Peyer's patch (tissue), 4 donors: ENCODE measurements around the gene PDE10A. TPM values are rescaled to one million over a fixed set of nuclear protein-coding genes. Genes with fewer than 3 reads are reported as not detected.
A peak's percentile ranks its signal among the peaks of the same experiment; 100 is the strongest.
"Not testable (repeated sequence)": the region's sequence is repeated elsewhere in the genome, so short reads cannot be mapped to it uniquely, and the experiment has no call there.

Experiments used
- DNase-seq, 3 donors: peaks; one replicate each; pipeline ENCODE4 v3.0.0-alpha.2; 2017 to 2019
- H3K27ac ChIP-seq, 4 donors: fragments of 200-600 bp; sonication (generic); one replicate each; pipeline ENCODE4 v1.5.1; 2016 to 2019
- H3K27me3 ChIP-seq, 2 donors: fragments of 200-600 bp; sonication (generic); one replicate each; pipeline ENCODE4 v1.5.1; 2019
- H3K36me3 ChIP-seq, 3 donors: fragments of 200-600 bp; sonication (generic); one replicate each; pipeline ENCODE4 v1.5.1; 2016 to 2019
- H3K4me1 ChIP-seq, 4 donors: fragments of 200-600 bp; sonication (generic); one replicate each; pipeline ENCODE4 v1.5.1; 2016 to 2019
- H3K4me3 ChIP-seq, 4 donors: fragments of 200-600 bp; sonication (generic); 1 replicate in 3 of 4; 2 replicates in 1 of 4; pipeline ENCODE4 v1.5.1; 2016 to 2019; ENCODE audit warnings: mild to moderate bottlenecking in 1 of 4
- H3K9me3 ChIP-seq, 4 donors: fragments of 200-600 bp; sonication (generic); one replicate each; pipeline ENCODE4 v1.5.1; 2016 to 2019; ENCODE audit warnings: mild to moderate bottlenecking in 1 of 4
- POLR2A ChIP-seq, 2 donors: fragments of 450-650 bp; IDR thresholded peaks; one replicate each; pipeline ENCODE4 v1.5.1; 2017; ENCODE audit warnings: antibody characterized with exemption in 2 of 2, mild to moderate bottlenecking in 2 of 2, moderate library complexity in 2 of 2
- total RNA-seq, 4 donors: library from RNA; depleted of rRNA; stranded (reverse); fragments of >200 nt; gene quantifications; one replicate each; pipeline ENCODE4 v1.1.0, GENCODE V29; 2016
- TF ChIP-seq, protein P1 (sequence below), 6 experiments: fragments of 450-650 bp in 4 of 6; fragments of 200-600 bp in 2 of 6; sonication (generic) in 1 of 6; IDR thresholded peaks; one replicate each; pipeline ENCODE4 v1.5.1; 2017 to 2019; ENCODE audit warnings: antibody characterized with exemption in 6 of 6, mild to moderate bottlenecking in 3 of 6, moderate library complexity in 1 of 6

Gene PDE10A
- total RNA-seq, 4 donors from 2014 or later: 0.35 to 8.8 (median 6.0) TPM

DNA sequence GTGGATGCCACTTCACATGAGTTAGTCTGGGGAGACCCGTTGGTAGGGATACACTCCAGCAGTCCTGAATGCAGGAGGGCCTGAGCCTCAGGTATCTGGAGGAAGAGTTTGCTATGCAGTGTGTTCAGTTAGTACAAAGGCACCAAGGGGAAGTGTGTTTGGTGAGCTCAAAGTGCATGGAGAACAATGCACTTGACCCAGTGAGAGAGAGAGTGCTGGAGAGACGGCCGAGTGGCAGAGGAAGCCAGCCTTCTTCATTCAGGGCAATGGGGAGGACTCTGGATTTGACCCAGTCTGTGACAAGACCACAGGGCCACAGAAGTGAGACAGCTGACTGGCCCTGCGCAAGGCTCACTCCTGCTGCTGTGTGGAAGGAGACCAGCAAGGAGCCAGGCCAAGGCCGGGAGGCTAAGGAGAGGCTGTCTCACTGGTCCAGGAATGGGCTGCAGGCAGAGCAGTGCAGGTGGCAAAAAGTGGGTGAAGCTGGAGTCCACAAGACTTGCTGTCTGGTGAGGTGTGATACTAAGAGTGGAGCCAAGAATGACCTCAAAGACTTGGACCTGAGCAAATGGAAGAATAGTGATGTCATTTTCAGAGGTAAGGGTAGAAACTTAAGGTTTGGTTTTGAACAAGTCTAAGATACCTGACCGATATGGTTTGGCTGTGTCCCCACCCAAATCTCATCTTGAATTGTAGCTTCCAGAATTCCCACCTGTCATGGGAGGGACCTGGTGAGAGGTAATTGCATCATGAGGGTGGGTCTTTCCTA, 38.0 kb downstream of the PDE10A start:
- Histone ChIP-seq H3K36me3 (no peaks in the 10 kb centered on the region), H3K9me3 (no peaks in the 10 kb centered on the region), H3K27ac (no peak overlapping the region), H3K4me1 (no peaks in the 10 kb centered on the region), H3K4me3 (no peak overlapping the region), H3K27me3 (no peaks in the 10 kb centered on the region)
- no peak for DNase-seq
- no peak for TF ChIP-seq POLR2A (IDR thresholded peaks at IDR 0.05)
- TF ChIP-seq, protein P1, sequence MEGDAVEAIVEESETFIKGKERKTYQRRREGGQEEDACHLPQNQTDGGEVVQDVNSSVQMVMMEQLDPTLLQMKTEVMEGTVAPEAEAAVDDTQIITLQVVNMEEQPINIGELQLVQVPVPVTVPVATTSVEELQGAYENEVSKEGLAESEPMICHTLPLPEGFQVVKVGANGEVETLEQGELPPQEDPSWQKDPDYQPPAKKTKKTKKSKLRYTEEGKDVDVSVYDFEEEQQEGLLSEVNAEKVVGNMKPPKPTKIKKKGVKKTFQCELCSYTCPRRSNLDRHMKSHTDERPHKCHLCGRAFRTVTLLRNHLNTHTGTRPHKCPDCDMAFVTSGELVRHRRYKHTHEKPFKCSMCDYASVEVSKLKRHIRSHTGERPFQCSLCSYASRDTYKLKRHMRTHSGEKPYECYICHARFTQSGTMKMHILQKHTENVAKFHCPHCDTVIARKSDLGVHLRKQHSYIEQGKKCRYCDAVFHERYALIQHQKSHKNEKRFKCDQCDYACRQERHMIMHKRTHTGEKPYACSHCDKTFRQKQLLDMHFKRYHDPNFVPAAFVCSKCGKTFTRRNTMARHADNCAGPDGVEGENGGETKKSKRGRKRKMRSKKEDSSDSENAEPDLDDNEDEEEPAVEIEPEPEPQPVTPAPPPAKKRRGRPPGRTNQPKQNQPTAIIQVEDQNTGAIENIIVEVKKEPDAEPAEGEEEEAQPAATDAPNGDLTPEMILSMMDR (IDR thresholded peaks at IDR 0.05): no peak

- Histone ChIP-seq H3K27ac (no peak overlapping the region), H3K4me3 (no peak overlapping the region), H3K9me3 (no peaks in the 10 kb centered on the region), H3K27me3 (no peaks in the 10 kb centered on the region), H3K36me3 (no peaks in the 10 kb centered on the region), H3K4me1 (no peaks in the 10 kb centered on the region)
- no peak for TF ChIP-seq POLR2A (IDR thresholded peaks at IDR 0.05)
- TF ChIP-seq, protein P1 (IDR thresholded peaks at IDR 0.05): no peak
- no peak for DNase-seq
Observed at GRCh38 chr6:165621940-165622339, 41.1 kb downstream of the PDE10A start.

GRCh38 chr6:165618891-165619290, 44.1 kb downstream of the PDE10A start:
- H3K27me3 ChIP-seq, H3K9me3 ChIP-seq, H3K4me1 ChIP-seq, H3K4me3 ChIP-seq, H3K36me3 ChIP-seq, DNase-seq, H3K27ac ChIP-seq: not testable (repeated sequence)

GRCh38 chr6:165618241-165618640, 44.8 kb downstream of the PDE10A start:
- no peak for TF ChIP-seq POLR2A (IDR thresholded peaks at IDR 0.05)
- TF ChIP-seq, protein P1 (IDR thresholded peaks at IDR 0.05): no peak
- H3K27ac ChIP-seq: no peak overlapping the region
- H3K9me3 ChIP-seq: no peaks in the 10 kb centered on the region
- H3K36me3 ChIP-seq: no peaks in the 10 kb centered on the region
- DNase-seq: no peak
- H3K4me1 ChIP-seq: no peaks in the 10 kb centered on the region
- H3K27me3 ChIP-seq: no peaks in the 10 kb centered on the region
- H3K4me3 ChIP-seq: no peak overlapping the region

DNA sequence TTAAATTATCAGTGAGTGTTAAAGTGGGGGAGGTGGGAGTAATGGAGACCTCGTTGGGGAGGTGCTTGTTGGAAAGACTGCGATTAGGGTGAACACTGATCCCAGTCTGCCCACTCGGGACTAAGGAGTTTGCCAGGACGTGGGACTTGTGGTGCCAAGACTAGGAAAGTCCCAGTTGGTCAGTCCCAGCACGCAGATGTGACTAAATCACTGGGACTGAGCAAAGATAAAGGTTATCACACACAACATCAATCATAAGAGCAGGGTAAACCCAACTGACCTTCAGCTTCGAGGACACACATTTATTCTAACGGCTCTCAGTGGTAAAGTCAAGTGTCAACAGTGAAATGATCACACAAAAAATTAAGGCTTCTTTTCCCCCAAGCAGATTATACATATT, 45.5 kb downstream of the PDE10A start:
- Histone ChIP-seq H3K4me3 (no peak overlapping the region), H3K27ac (no peak overlapping the region), H3K27me3 (no peaks in the 10 kb centered on the region), H3K9me3 (no peaks in the 10 kb centered on the region), H3K36me3 (no peaks in the 10 kb centered on the region), H3K4me1 (no peaks in the 10 kb centered on the region)
- TF ChIP-seq, protein P1 (IDR thresholded peaks at IDR 0.05): no peak
- TF ChIP-seq POLR2A (IDR thresholded peaks at IDR 0.05): no peak
- DNase-seq: no peak

- Histone ChIP-seq H3K27me3 (no peaks in the 10 kb centered on the region), H3K4me3 (peak overlapping the region in 1 of 4 donors; percentile 16), H3K27ac (no peak overlapping the region), H3K4me1 (no peaks in the 10 kb centered on the region), H3K36me3 (no peaks in the 10 kb centered on the region), H3K9me3 (no peaks in the 10 kb centered on the region)
- TF ChIP-seq, protein P1 (IDR thresholded peaks at IDR 0.05): no peak
- TF ChIP-seq POLR2A (IDR thresholded peaks at IDR 0.05): no peak
- DNase-seq: no peak
Observed at GRCh38 chr6:165616116-165616515, 46.9 kb downstream of the PDE10A start.
